Measurements from ENCODE around the gene HDAC11.
"Not testable (repeated sequence)": the region's sequence is repeated elsewhere in the genome, so short reads cannot be mapped to it uniquely, and the experiment has no call there.

Gene HDAC11

GRCh38 chr3:13470894-13471574 is 9.1 kb upstream of the HDAC11 start:
- DNase-seq: no peak

DNA sequence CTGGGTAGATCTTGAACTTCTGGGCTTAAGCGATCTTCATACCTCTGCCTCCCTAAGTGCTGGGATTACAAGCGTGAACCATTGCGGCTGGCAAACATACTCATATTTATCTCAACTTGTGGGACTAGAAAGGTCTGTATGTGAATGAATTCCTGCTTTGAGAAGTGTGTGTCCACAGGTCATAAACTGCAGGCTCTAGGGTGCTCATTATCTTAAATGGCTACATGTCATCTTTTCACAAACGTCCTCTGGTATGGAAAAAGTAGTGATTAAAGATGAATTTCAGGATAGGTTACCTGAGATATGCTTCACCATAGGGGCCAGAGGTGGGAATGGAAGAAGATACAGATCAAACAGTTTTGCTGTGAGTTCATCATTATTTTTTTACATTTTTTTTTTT is 7.8 kb upstream of the HDAC11 start:
- DNase-seq: no peak

DNA sequence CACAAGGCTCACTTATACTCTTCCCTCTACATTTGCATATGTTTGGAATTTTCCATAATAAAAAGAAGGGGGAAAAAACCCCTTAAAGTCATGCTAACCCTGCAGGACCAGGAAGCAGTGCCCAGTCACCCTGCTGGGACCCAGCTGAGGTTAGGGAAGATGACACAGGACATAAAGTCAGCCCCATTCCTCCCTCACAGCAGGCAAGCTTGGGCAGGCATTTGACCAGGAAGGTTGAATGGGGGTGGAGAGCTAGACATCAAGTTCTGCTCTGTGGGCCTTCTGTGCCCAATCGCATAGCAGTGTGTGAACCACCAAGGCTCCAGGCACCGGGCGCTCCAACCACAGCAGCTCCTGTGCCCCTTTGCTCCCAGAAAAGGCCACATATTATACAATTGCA is 7.1 kb upstream of the HDAC11 start:
- DNase-seq: no peak

DNA sequence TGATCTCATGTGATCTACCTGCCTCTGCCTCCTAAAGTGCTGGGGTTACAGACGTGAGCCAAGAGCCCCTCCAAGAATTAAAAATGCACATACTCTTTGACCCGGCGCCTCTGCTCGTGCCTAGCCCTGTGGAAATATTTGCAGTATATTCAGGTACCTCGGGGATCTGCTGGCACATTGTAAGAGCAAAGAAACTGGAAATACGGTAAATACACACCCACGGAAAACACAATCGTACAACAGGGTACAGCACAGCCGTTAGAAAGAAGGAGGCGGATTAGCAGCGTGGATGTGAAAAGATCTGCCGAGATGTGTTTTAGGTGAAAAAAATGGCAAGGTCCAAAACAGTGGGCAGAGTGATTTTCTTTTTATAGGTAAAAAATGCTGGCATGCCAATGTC is 6.1 kb upstream of the HDAC11 start:
- no peak for DNase-seq

DNA sequence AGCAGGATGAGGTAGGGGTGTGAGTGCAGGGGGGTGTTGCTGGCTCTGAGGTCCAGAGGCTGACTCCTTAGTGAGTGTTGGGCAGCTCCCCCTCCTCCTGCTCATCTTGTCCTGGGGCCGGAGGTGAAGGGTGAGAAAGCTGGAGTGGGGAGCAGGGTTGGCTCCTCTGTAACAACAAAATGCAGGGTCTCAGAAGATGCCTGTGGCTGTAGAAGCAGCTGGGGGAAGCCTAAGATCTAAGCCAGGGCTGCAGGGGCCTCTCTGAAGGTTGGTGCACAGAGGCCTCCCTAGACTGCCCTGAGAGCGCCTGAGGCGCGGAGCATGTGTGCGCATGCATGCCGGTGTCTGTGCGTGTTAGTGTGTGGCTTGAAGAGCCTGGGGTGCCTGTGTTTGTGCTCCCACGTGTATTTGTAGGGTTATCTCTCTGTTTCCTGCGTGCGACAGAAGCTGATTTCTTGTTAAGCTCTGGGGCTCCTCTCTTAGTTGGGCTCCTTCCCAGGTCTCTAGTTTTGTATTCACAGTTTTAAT is 5.3 kb upstream of the HDAC11 start:
- no peak for DNase-seq

- no peak for DNase-seq
These were observed 4.1 kb upstream of the HDAC11 start for GRCh38 chr3:13475871-13476590.

- DNase-seq: no peak
These were observed 2.2 kb upstream of the HDAC11 start for GRCh38 chr3:13477943-13478342.

DNA sequence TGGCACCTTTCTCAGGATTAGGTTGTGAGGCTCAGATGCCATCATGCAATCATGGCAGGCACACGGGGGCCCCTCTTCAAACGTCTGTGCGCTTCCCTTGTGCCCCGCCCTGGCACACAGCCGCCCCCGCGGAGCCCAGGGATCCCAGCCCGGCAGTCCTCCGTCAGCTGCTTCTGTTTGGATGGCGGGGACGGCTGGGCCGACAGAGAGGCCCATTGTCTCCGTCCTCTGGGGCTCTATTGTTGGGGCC is 849 bp upstream of the HDAC11 start:
- no peak for DNase-seq

GRCh38 chr3:13480340-13481318 is 523 bp downstream of the HDAC11 start:
- DNase-seq: no peak

GRCh38 chr3:13482106-13482690 is 2.1 kb downstream of the HDAC11 start:
- no peak for DNase-seq

- DNase-seq: no peak
These were observed 3.2 kb downstream of the HDAC11 start for GRCh38 chr3:13483286-13483685.

GRCh38 chr3:13483988-13484695 is 4.0 kb downstream of the HDAC11 start:
- DNase-seq: no peak

- peak; percentile 63 for DNase-seq
These were observed 4.9 kb downstream of the HDAC11 start for GRCh38 chr3:13484851-13485590.

DNA sequence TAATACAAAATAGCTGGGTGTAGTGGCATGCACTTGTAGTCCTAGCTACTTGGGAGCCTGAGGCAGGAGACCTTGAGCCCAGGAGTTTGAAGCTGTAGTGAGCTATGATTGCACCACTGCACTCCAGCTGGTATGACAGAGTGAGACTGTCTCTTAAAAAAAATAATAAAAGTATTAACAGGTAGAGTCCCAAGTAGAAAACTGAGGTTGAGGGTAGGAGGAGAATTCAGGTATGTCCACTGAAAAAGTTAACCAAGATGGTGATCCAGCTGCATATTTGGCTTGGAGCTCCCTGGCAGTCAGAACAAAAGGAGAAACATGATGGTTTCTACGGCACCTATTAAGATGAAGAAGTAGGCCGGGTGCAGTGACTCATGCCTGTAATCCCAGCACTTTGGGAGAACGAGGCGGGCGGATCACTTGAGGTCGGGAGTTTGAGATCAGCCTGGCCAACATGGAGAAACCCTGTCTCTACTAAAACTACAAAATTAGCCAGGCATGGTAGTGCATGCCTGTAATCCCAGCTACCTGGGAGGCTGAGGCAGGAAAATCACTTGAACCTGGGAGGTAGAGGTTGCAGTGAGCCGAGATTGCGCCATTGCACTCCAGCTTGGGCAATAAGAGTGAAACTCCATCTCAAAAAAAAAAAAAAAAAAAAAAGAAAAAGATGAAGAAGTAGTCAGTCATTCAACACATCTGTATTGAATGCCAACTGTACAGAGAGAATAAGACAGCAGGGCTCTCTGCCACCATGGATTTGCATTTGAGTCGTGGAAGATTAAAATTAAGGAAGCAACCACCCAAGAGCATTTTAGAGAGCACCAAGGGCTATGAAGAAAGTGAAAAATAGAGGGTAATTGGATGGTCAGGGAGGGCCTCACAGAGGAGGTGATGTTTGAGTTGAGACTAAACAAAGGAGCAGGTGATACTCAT is 5.8 kb downstream of the HDAC11 start:
- DNase-seq: not testable (repeated sequence)

GRCh38 chr3:13487403-13487802 is 7.3 kb downstream of the HDAC11 start:
- no peak for DNase-seq

DNA sequence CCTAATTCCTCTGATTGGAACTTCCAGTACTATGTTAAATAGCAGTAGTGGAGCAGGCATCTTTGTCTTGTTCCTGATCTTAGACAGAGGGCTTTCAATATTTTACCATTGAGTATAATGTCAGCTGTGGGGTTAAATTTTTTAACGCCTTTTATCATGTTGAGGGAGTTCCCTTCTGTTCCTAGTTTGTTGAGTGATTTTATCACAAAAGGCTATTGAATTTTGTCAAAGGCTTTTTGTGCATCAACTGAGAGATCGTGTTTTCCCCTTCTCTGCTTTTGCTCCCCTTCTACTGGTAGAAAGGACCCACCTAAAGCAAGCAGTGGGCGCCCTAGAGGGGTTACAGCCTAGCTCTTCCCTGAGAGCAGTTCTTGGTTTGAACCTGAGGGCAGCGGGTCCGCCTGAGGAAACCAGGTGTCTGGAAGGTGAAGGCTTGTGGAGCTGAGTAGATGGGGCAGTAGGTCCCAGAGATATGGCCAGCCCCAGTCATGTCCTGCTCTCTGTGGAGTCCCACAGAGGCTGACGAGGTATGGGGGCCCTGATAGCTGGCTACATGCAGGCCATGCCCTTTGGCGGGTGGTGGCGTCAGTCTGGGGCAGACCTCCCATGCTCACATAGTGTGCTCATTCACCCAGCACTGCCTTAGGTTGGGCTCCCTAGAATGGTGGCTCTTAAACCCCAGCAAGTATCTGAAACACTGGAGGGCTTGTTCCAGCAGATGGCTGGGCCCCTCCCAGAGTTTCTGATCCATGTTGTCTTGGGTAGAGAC is 11.3 kb downstream of the HDAC11 start:
- DNase-seq: no peak

DNA sequence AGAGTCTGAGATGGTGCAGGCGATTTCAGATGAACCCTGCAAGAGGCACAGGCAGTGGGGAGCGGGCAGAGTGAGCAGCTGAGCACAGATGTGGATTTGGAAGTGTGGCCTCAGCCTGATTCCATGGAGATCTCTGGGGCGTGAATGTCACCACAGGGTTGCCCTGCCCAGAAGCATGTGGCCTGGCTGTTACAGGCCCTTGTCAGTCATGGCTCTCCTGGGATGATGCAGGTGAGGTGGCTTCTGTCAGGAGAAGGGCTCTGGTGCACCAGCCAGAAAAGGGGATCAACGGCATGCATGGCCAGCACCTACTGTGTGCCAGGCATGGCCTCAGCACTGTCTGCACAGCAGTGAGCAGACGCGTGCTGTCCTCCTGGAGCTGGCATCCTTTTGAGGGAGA is 11.9 kb downstream of the HDAC11 start:
- DNase-seq: no peak

- DNase-seq: no peak
These were observed 13.1 kb downstream of the HDAC11 start for GRCh38 chr3:13492976-13493866.
